GM23248 (cell line): ENCODE data around the gene TMOD3. TPM values are rescaled to one million over a fixed set of nuclear protein-coding genes. Genes with fewer than 3 reads are reported as not detected.

Source experiments
- DNase-seq: peaks from one replicate; pipeline ENCODE4 v3.0.0-alpha.2; 2015
- H2AFZ ChIP-seq: fragments of 200-600 bp; sonication (generic); 2 replicates; pipeline ENCODE4 v1.6.1; 2016; ENCODE audit warnings: antibody characterized with exemption
- H3F3A ChIP-seq: fragments of 200-600 bp; sonication (generic); 2 replicates; pipeline ENCODE4 v1.6.1; 2016; ENCODE audit warnings: mild to moderate bottlenecking, antibody characterized with exemption, mixed run types; ENCODE audit not compliant: insufficient read depth
- H3K27ac ChIP-seq: fragments of 200-600 bp; sonication (generic); 2 replicates; pipeline ENCODE4 v1.5.1; 2016; ENCODE audit warnings: mild to moderate bottlenecking
- H3K27me3 ChIP-seq: fragments of 200-600 bp; sonication (generic); replicated peaks from 2 replicates; pipeline ENCODE4 v1.6.1; 2016; ENCODE audit warnings: mild to moderate bottlenecking; ENCODE audit not compliant: insufficient read depth
- H3K36me3 ChIP-seq: fragments of 200-600 bp; sonication (generic); 2 replicates; pipeline ENCODE4 v1.6.1; 2016; ENCODE audit warnings: low read depth, mild to moderate bottlenecking
- H3K4me1 ChIP-seq: fragments of 200-600 bp; sonication (generic); 2 replicates; pipeline ENCODE4 v1.6.1; 2016; ENCODE audit warnings: mild to moderate bottlenecking; ENCODE audit not compliant: insufficient read depth
- H3K4me2 ChIP-seq: fragments of 200-600 bp; sonication (generic); one replicate; pipeline ENCODE4 v1.6.1; 2016; ENCODE audit warnings: mild to moderate bottlenecking; ENCODE audit not compliant: unreplicated experiment
- H3K4me3 ChIP-seq: fragments of 200-600 bp; sonication (generic); 2 replicates; pipeline ENCODE4 v1.5.1; 2016; ENCODE audit warnings: mild to moderate bottlenecking
- H3K79me2 ChIP-seq: fragments of 200-600 bp; sonication (generic); 2 replicates; pipeline ENCODE4 v1.6.1; 2016; ENCODE audit warnings: mild to moderate bottlenecking; ENCODE audit not compliant: insufficient read depth
- H3K9ac ChIP-seq: fragments of 200-600 bp; sonication (generic); 2 replicates; pipeline ENCODE4 v1.6.1; 2016; ENCODE audit warnings: mild to moderate bottlenecking
- H3K9me2 ChIP-seq: fragments of 200-600 bp; sonication (generic); 2 replicates; pipeline ENCODE4 v1.6.1; 2016; ENCODE audit warnings: mixed run types, mild to moderate bottlenecking, moderate library complexity; ENCODE audit not compliant: insufficient read depth
- H3K9me3 ChIP-seq: fragments of 200-600 bp; sonication (generic); one replicate; pipeline ENCODE4 v1.6.1; 2017; ENCODE audit warnings: low read depth
- H4K20me1 ChIP-seq: fragments of 200-600 bp; sonication (generic); 2 replicates; pipeline ENCODE4 v1.6.0; 2016; ENCODE audit not compliant: insufficient read depth
- EZH2 ChIP-seq: fragments of 200-600 bp; sonication (generic); IDR thresholded peaks from 2 replicates; pipeline ENCODE4 v1.6.1; 2018; ENCODE audit warnings: antibody characterized with exemption, mild to moderate bottlenecking; ENCODE audit not compliant: insufficient read depth, poor library complexity, severe bottlenecking
- EZH2phosphoT487 ChIP-seq: fragments of 200-600 bp; sonication (generic); IDR thresholded peaks from 2 replicates; pipeline ENCODE4 v1.6.1; 2018; ENCODE audit warnings: antibody characterized with exemption, moderate library complexity, mild to moderate bottlenecking, low read depth; ENCODE audit not compliant: insufficient read depth
- WGBS, 2 experiments: methylation state at CpG; one replicate each; pipeline ENCODE4 v1.1.6; 2015 to 2017; ENCODE audit warnings: low lambda C conversion rate in 2 of 2, low coverage in 1 of 2; ENCODE audit errors: missing lambda C conversion rate in 2 of 2; 5-methylcytosine and 5-hydroxymethylcytosine counted together
- in situ Hi-C: fragments of 300-500 bp; cut with MboI; formaldehyde crosslinking; loops from 2 replicates; pipeline ENCODE4 v1.15.0; 2020
- polyA plus RNA-seq: library from polyadenylated mRNA; unstranded; fragments of >200 nt; fragmentation: Nextera tagmentation; extraction: Ambion mirVana; gene quantifications from 2 replicates; pipeline ENCODE4 v1.2.1, GENCODE V29; 2016
- total RNA-seq: library from RNA; depleted of rRNA; stranded (reverse); fragments of >200 nt; shearing (Covaris generic); gene quantifications from 2 replicates; pipeline ENCODE4 v1.2.3, GENCODE V29; 2014; rRNA removed

The TMOD3 gene
- total RNA-seq: 35.1 and 46.0 TPM in 2 replicates
- 47.2 and 47.7 TPM in 2 replicates for polyA plus RNA-seq

DNA sequence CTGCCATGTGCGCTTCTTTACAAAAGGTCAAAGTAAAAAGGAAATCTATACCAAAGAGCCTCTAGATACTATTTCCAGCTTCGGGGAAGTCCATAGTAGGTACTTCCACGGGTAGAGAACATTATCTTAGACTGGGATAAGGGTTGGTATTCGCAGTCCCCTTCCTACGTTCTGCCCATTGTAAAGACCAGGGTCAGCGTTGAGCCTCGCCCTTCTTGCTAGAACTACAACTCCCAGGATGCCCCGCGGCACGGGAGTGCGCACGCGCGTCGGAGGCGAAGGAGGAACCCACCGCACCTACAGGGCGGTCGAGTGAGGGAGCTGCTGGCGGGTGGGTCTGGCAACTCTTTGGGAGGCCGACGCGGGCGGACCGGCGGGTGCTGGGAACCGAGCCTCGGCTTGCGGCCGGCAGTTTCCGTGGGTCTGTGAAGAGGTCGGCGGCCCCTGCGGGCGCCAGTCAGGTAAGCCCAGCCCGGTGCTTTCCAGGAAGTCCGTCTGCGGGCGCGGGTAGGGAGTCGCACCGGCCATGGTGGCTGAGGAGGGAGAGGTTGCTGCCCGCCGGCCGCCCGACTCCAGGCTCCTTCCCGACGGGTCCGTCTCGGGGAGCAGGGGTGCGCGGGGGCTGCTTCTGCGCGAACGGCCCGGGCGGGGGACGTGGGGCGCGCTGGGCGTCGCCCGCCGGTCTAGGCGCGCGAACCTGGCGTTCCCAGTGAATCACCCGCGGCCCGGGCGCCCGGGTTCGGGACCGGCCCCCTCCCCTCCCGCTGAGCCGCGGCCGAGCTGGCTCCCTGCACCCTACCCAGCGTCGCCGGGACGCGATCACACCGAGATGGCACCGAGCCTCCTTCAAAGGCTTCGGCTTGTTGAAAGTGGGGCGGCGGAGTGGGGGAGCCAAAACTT lies at the start of gene TMOD3:
Gene TMOD3 (plus strand): TSS at position 278 of the 900 bp plus-strand sequence. CDS start 33,232 bp downstream, outside the sequence.
- peak within 1 kb of the TSS; percentile 82 for H3K4me3 ChIP-seq
- no peaks in the 10 kb centered on the region for H3K9me3 ChIP-seq
- TF ChIP-seq EZH2phosphoT487 (no peak), EZH2 (no peak)
- no peaks in the 10 kb centered on the region for H3K36me3 ChIP-seq
- H3K9ac ChIP-seq: peak within 1 kb of the TSS; percentile 88
- H3K27ac ChIP-seq: peak within 1 kb of the TSS; percentile 79
- DNase-seq: peak; percentile 90
- H3K4me2 ChIP-seq: peak within 1 kb of the TSS; percentile 90
- in situ Hi-C loops: no loop called here
- no peaks in the 10 kb centered on the region for H3K27me3 ChIP-seq
- 3% methylated on average over 63 to 75 of the region's 89 CpGs for WGBS, 2 experiments
- peaks cover 10% of the 10 kb centered on the region; the same call in 1 of the 2 replicates for H3F3A ChIP-seq
- H3K9me2 ChIP-seq: no peaks in the 10 kb centered on the region
- peaks cover 55% of the 10 kb centered on the region for H3K79me2 ChIP-seq
- peaks cover 15% of the 10 kb centered on the region; the same call in 1 of the 2 replicates for H4K20me1 ChIP-seq
- H3K4me1 ChIP-seq: peaks cover 30% of the 10 kb centered on the region; the same call in 1 of the 2 replicates
- H2AFZ ChIP-seq: peak within 1 kb of the TSS; percentile 86

DNA sequence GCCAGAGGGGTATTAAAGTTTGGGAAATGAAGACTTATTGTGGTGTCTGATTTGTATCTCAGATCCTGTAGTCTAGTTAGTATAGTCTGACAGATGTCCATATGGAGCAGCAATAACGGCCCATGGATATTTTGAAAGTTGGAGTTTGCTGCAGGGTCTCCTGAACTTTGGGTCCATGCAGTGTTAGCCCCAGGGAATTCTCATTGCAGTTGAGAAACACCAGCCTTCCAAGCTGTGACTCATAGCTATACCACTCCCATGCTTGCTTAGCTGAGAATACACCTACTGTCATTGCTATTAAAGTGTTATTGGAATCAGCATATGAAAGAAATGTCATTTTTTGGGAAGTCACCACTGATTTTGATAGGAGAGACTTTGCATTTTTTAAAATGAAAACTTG lies 48.8 kb upstream of the TMOD3 start:
- Histone ChIP-seq H3K9me3 (no peaks in the 10 kb centered on the region), H3F3A (peaks cover 3% of the 10 kb centered on the region; the same call in 1 of the 2 replicates), H4K20me1 (no peaks in the 10 kb centered on the region), H3K36me3 (peaks cover 8% of the 10 kb centered on the region; the same call in 1 of the 2 replicates), H3K9ac (no peak overlapping the region), H3K27ac (no peak overlapping the region), H2AFZ (no peak overlapping the region), H3K9me2 (no peaks in the 10 kb centered on the region), H3K4me3 (no peak overlapping the region), H3K27me3 (no peaks in the 10 kb centered on the region), H3K79me2 (no peaks in the 10 kb centered on the region), H3K4me1 (no peaks in the 10 kb centered on the region), H3K4me2 (no peak overlapping the region)
- WGBS, 2 experiments: 36 to 43% methylated on average over 1 of the region's 1 CpG
- DNase-seq: peak; percentile 39
- in situ Hi-C loops: no loop called here
- no peak for TF ChIP-seq EZH2
- TF ChIP-seq EZH2phosphoT487: no peak

DNA sequence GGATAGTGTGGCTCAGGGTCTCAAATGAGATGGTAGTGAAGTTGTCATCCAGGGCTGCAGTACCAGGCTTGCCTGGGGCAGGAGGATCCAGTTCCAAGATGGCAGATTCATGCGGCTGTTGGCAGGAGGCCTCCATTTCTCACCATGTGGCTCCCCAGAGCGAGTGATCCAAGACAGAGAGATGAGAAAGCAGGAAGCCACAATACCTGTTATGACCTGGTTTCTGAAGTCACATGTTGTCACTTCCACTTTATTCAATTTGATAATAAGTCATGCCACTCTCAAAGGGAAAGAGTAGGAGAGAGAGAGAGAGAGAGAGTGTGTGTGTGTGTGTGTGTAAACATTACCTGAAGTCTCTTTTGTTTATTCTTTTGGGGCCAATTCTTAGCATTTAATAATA lies 47.9 kb upstream of the TMOD3 start:
- H3K36me3 ChIP-seq: peaks cover 8% of the 10 kb centered on the region; the same call in 1 of the 2 replicates
- H3K4me1 ChIP-seq: no peaks in the 10 kb centered on the region
- DNase-seq: no peak
- no peak overlapping the region for H3K4me2 ChIP-seq
- no peak overlapping the region for H3K4me3 ChIP-seq
- H3F3A ChIP-seq: peaks cover 3% of the 10 kb centered on the region; the same call in 1 of the 2 replicates
- no peak overlapping the region for H3K9ac ChIP-seq
- no peaks in the 10 kb centered on the region for H3K9me3 ChIP-seq
- H4K20me1 ChIP-seq: no peaks in the 10 kb centered on the region
- no peaks in the 10 kb centered on the region for H3K27me3 ChIP-seq
- no peak overlapping the region for H2AFZ ChIP-seq
- in situ Hi-C loops: no loop called here
- 70 to 74% methylated on average over 2 of the region's 2 CpGs for WGBS, 2 experiments
- no peaks in the 10 kb centered on the region for H3K79me2 ChIP-seq
- H3K9me2 ChIP-seq: no peaks in the 10 kb centered on the region
- no peak for TF ChIP-seq EZH2
- TF ChIP-seq EZH2phosphoT487: no peak
- H3K27ac ChIP-seq: no peak overlapping the region

DNA sequence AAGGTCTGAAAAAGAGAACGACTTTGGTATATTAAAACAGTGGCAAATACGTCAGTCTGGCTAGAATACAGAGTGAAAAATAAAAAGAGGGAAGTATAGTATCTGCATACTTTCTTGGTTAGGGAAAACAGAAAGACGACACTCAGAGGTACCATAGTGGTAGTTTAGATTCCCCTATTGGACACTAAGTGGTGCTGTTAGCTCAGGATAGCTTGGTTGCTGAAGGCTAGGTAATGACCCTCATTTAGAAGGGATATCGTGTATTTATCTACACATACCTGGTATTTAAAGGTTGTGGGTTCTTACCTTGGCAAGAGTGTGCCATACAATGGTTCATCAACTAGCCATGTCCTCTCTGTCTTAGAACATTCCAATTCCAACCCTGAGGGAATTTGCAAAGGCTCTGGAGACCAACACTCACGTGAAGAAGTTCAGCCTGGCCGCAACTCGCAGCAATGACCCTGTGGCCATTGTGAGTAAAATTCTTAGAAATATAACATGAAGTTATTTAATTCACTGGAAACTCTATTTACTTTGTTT lies 47.0 kb upstream of the TMOD3 start:
- no peaks in the 10 kb centered on the region for H3K4me1 ChIP-seq
- H3K9me2 ChIP-seq: no peaks in the 10 kb centered on the region
- in situ Hi-C loops: no loop called here
- no peak overlapping the region for H2AFZ ChIP-seq
- H3F3A ChIP-seq: 0 out of 2 replicates have a peak, but pooled peaks cover under 1% of the 10 kb centered on the region
- H3K27me3 ChIP-seq: no peaks in the 10 kb centered on the region
- 84 to 88% methylated on average over 7 of the region's 7 CpGs for WGBS, 2 experiments
- H3K9me3 ChIP-seq: no peaks in the 10 kb centered on the region
- H3K36me3 ChIP-seq: peaks cover 8% of the 10 kb centered on the region; the same call in 1 of the 2 replicates
- no peak overlapping the region for H3K4me3 ChIP-seq
- no peak overlapping the region for H3K9ac ChIP-seq
- no peaks in the 10 kb centered on the region for H3K79me2 ChIP-seq
- DNase-seq: peak; percentile 6
- H3K4me2 ChIP-seq: no peak overlapping the region
- no peaks in the 10 kb centered on the region for H4K20me1 ChIP-seq
- no peak overlapping the region for H3K27ac ChIP-seq
- TF ChIP-seq EZH2 (no peak), EZH2phosphoT487 (no peak)
